MM.1S (cell line): ENCODE measurements around the gene LRRC3B.

Experiments used
- DNase-seq: peaks from one replicate; pipeline ENCODE4 v3.0.0-alpha.2; 2015
- H2AFZ ChIP-seq: fragments of 300-600 bp; sonication (generic); 2 replicates; pipeline ENCODE4 v1.6.0; 2016; ENCODE audit warnings: antibody characterized with exemption, low read length
- H3F3A ChIP-seq: fragments of 300-600 bp; sonication (generic); 2 replicates; pipeline ENCODE4 v1.6.1; 2016; ENCODE audit warnings: mild to moderate bottlenecking, antibody characterized with exemption, low read length, moderate library complexity, mixed read lengths; ENCODE audit not compliant: insufficient read depth
- H3K27ac ChIP-seq: fragments of 300-600 bp; sonication (generic); 2 replicates; pipeline ENCODE4 v1.5.1; 2016; ENCODE audit warnings: mild to moderate bottlenecking, low read length
- H3K27me3 ChIP-seq: fragments of 300-600 bp; sonication (generic); replicated peaks from 2 replicates; pipeline ENCODE4 v1.6.0; 2016; ENCODE audit warnings: low read length; ENCODE audit not compliant: insufficient read depth
- H3K36me3 ChIP-seq: fragments of 300-600 bp; sonication (generic); replicated peaks from 2 replicates; pipeline ENCODE4 v1.6.1; 2016; ENCODE audit warnings: mild to moderate bottlenecking, low read length, mixed read lengths; ENCODE audit not compliant: insufficient read depth
- H3K4me1 ChIP-seq: fragments of 300-600 bp; sonication (generic); 2 replicates; pipeline ENCODE4 v1.6.1; 2016; ENCODE audit warnings: low read length, mixed read lengths
- H3K4me2 ChIP-seq: fragments of 300-600 bp; sonication (generic); 2 replicates; pipeline ENCODE4 v1.6.0; 2016; ENCODE audit warnings: low read depth, low read length
- H3K4me3 ChIP-seq: fragments of 300-600 bp; sonication (generic); 2 replicates; pipeline ENCODE4 v1.5.1; 2016; ENCODE audit warnings: low read length, mixed read lengths
- H3K79me2 ChIP-seq: fragments of 300-600 bp; sonication (generic); 2 replicates; pipeline ENCODE4 v1.6.1; 2016; ENCODE audit warnings: mixed run types, low read length, mixed read lengths
- H3K9ac ChIP-seq: fragments of 300-600 bp; sonication (generic); 2 replicates; pipeline ENCODE4 v1.6.1; 2016; ENCODE audit warnings: low read length, mixed read lengths
- H3K9me2 ChIP-seq: fragments of 300-600 bp; sonication (generic); replicated peaks from 2 replicates; pipeline ENCODE4 v1.6.1; 2016; ENCODE audit warnings: mild to moderate bottlenecking, low read length, mixed read lengths; ENCODE audit not compliant: insufficient read depth
- H3K9me3 ChIP-seq: fragments of 300-600 bp; sonication (generic); replicated peaks from 2 replicates; pipeline ENCODE4 v1.6.1; 2016; ENCODE audit warnings: mild to moderate bottlenecking, low read length, mixed read lengths; ENCODE audit not compliant: insufficient read depth
- H4K20me1 ChIP-seq: fragments of 300-600 bp; sonication (generic); 2 replicates; pipeline ENCODE4 v1.6.1; 2016; ENCODE audit warnings: mild to moderate bottlenecking, low read length, moderate library complexity, mixed read lengths; ENCODE audit not compliant: insufficient read depth
- CTCF ChIP-seq: fragments of 300-600 bp; sonication (generic); IDR thresholded peaks from 2 replicates; pipeline ENCODE4 v1.5.1; 2016; ENCODE audit warnings: antibody characterized with exemption, low read length, mixed read lengths
- EZH2 ChIP-seq: fragments of 300-600 bp; sonication (generic); optimal IDR thresholded peaks from 2 replicates; pipeline ENCODE3; 2017; ENCODE audit warnings: low read depth, mild to moderate bottlenecking, antibody characterized with exemption, low read length, mixed read lengths
- EZH2phosphoT487 ChIP-seq: fragments of 300-600 bp; sonication (generic); IDR thresholded peaks from 2 replicates; pipeline ENCODE4 v1.6.1; 2018; ENCODE audit warnings: antibody characterized with exemption, low read length

The LRRC3B gene

DNA sequence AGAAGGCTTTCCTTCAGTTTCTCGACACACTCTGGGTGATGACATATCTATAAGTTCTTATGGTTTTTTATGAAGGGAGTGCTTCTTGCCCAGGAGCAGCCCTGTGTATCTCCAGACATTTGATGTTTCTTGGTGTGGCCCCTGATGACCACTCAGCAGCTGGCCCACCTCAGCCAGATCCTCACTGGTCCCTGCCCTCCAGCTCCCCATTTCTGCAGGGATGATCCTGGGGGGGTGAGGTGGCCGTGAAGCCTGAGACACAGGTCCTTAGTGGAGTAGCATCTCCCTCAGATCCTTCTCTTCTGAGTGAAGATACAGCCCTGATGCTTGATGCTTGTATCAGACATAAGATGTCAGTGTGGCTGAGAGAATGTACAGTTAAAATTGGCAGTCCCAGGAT lies 127.7 kb downstream of the LRRC3B start:
- no peak overlapping the region for H3K27ac ChIP-seq
- no peaks in the 10 kb centered on the region for H3K79me2 ChIP-seq
- H3K4me3 ChIP-seq, result no peak overlapping the region
- no peak overlapping the region for H2AFZ ChIP-seq
- H3K9me2 ChIP-seq, result no peaks in the 10 kb centered on the region
- no peaks in the 10 kb centered on the region for H4K20me1 ChIP-seq
- H3K9ac ChIP-seq, result no peak overlapping the region
- H3K36me3 ChIP-seq, result no peaks in the 10 kb centered on the region
- H3F3A ChIP-seq, result no peaks in the 10 kb centered on the region
- no peak for TF ChIP-seq CTCF
- no peak for TF ChIP-seq EZH2
- TF ChIP-seq EZH2phosphoT487, result no peak
- no peak for DNase-seq
- H3K27me3 ChIP-seq, result no peaks in the 10 kb centered on the region
- H3K9me3 ChIP-seq, result no peaks in the 10 kb centered on the region
- H3K4me1 ChIP-seq, result peaks cover 10% of the 10 kb centered on the region; the same call in 1 of the 2 replicates
- H3K4me2 ChIP-seq, result no peak overlapping the region

- Histone ChIP-seq H3K36me3 (no peaks in the 10 kb centered on the region), H3K79me2 (no peaks in the 10 kb centered on the region), H3K9me3 (no peaks in the 10 kb centered on the region), H3K27ac (no peak overlapping the region), H4K20me1 (no peaks in the 10 kb centered on the region), H3K4me2 (no peak overlapping the region), H3K9me2 (no peaks in the 10 kb centered on the region), H2AFZ (no peak overlapping the region), H3K9ac (no peak overlapping the region), H3K4me3 (no peak overlapping the region), H3F3A (no peaks in the 10 kb centered on the region), H3K4me1 (peaks cover 13% of the 10 kb centered on the region; the same call in 1 of the 2 replicates), H3K27me3 (no peaks in the 10 kb centered on the region)
- DNase-seq, result no peak
- TF ChIP-seq CTCF (no peak), EZH2 (no peak), EZH2phosphoT487 (no peak)
Measured at GRCh38 chr3:26752466-26752865, 129.9 kb downstream of the LRRC3B start.

DNA sequence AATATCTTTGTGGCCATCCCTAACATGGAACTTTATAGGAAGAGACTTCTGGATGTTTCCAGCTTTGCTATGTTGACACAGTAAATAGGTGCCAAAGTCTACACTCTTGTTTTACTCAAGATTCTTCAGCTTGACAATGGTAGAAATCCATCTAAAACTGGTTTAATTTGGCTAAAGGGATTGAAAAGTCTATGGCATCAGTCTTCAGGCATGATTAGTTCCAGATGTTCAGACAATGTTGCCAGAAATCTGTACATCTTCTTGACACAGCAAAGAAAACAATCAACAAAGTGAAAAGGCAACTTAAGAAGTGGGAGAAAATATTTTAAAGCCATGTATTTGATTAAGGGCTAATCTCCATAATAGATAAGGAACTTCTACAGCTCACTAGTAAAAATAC lies 130.5 kb downstream of the LRRC3B start:
- TF ChIP-seq CTCF (no peak), EZH2 (no peak), EZH2phosphoT487 (no peak)
- H3K9me3 ChIP-seq, result no peaks in the 10 kb centered on the region
- H3K36me3 ChIP-seq, result no peaks in the 10 kb centered on the region
- no peaks in the 10 kb centered on the region for H3F3A ChIP-seq
- H3K4me3 ChIP-seq, result no peak overlapping the region
- H3K79me2 ChIP-seq, result no peaks in the 10 kb centered on the region
- H3K9me2 ChIP-seq, result no peaks in the 10 kb centered on the region
- H3K27ac ChIP-seq, result no peak overlapping the region
- no peaks in the 10 kb centered on the region for H4K20me1 ChIP-seq
- H3K9ac ChIP-seq, result no peak overlapping the region
- no peaks in the 10 kb centered on the region for H3K27me3 ChIP-seq
- no peak overlapping the region for H2AFZ ChIP-seq
- no peak for DNase-seq
- H3K4me2 ChIP-seq, result no peak overlapping the region
- peaks cover 13% of the 10 kb centered on the region; the same call in 1 of the 2 replicates for H3K4me1 ChIP-seq
